K562 (cell line): ENCODE results near the gene KNDC1.

Experiments
- CTCF ChIP-seq, 3 experiments: IDR thresholded peaks in 2 of 3; conservative IDR thresholded peaks in 1 of 3; 2 replicates each; pipeline ENCODE4 v1.5.1; 2011 to 2012; ENCODE audit warnings: low read length in 3 of 3, mild to moderate bottlenecking in 3 of 3, control low read depth in 2 of 3, improper control_type of control experiment in 1 of 3, inconsistent platforms in 1 of 3, low read depth in 1 of 3, mixed read lengths in 1 of 3, moderate library complexity in 1 of 3; ENCODE audit not compliant: insufficient read depth in 2 of 3
- E2F6 ChIP-seq, 2 experiments: IDR thresholded peaks; 2 replicates each; pipeline ENCODE4 v1.6.1; 2011; ENCODE audit warnings: borderline replicate concordance in 1 of 2, control low read depth in 1 of 2, low read depth in 1 of 2, low read length in 1 of 2, mild to moderate bottlenecking in 1 of 2, mixed read lengths in 1 of 2, moderate library complexity in 1 of 2; ENCODE audit not compliant: insufficient read depth in 1 of 2, insufficient read length in 1 of 2, poor library complexity in 1 of 2, severe bottlenecking in 1 of 2; ENCODE audit errors: extremely low read depth in 1 of 2
- ETV5 ChIP-seq: sonication (generic); formaldehyde crosslinking; IDR thresholded peaks from 2 replicates; pipeline ENCODE4 v1.4.0; 2020; ENCODE audit warnings: low read depth, mild to moderate bottlenecking, missing genetic modification reagents
- FOS ChIP-seq: IDR thresholded peaks from 3 replicates; pipeline ENCODE4 v1.6.1; 2011; ENCODE audit not compliant: insufficient read length; ENCODE audit errors: extremely low read depth
- GATAD2B ChIP-seq: fragments of 450-650 bp; IDR thresholded peaks from 2 replicates; pipeline ENCODE4 v1.6.1; 2017; ENCODE audit warnings: mild to moderate bottlenecking, borderline replicate concordance
- HLTF ChIP-seq: fragments of 450-650 bp; IDR thresholded peaks from 2 replicates; pipeline ENCODE4 v1.6.1; 2016
- KLF1 ChIP-seq: fragments of 450-650 bp; IDR thresholded peaks from 2 replicates; pipeline ENCODE4 v1.6.1; 2016; ENCODE audit warnings: missing genetic modification characterization, missing compliant biosample characterization
- L3MBTL2 ChIP-seq: fragments of 450-650 bp; IDR thresholded peaks from 2 replicates; pipeline ENCODE4 v1.6.1; 2016; ENCODE audit warnings: mild to moderate bottlenecking, moderate library complexity
- PPARD ChIP-seq: fragments of 250-450 bp; sonication (Bioruptor Pico); IDR thresholded peaks from 2 replicates; pipeline ENCODE4 v1.8.0; 2022; ENCODE audit warnings: inconsistent platforms, mild to moderate bottlenecking, moderate library complexity
- REST ChIP-seq, 2 experiments: fragments of 450-650 bp; formaldehyde crosslinking in 1 of 2; IDR thresholded peaks; 2 replicates each; pipeline versions ENCODE4 v1.4.0 to v1.6.1; 2014 to 2020; ENCODE audit warnings: mild to moderate bottlenecking in 2 of 2, borderline replicate concordance in 1 of 2, low read depth in 1 of 2
- SAP30 ChIP-seq: fragments of 200-600 bp; sonication (generic); IDR thresholded peaks from 2 replicates; pipeline ENCODE4 v1.6.1; 2012; ENCODE audit warnings: borderline replicate concordance, low read depth, mild to moderate bottlenecking, moderate library complexity, low read length, control low read depth, inconsistent platforms; ENCODE audit not compliant: insufficient read depth, poor library complexity, severe bottlenecking
- SRF ChIP-seq, 2 experiments: fragments of 250-450, 450-650 bp in 1 of 2; sonication (Bioruptor Pico) in 1 of 2; sonication (generic) in 1 of 2; formaldehyde crosslinking; IDR thresholded peaks; 2 replicates each; pipeline versions ENCODE4 v1.5.0 to v1.5.1; 2020 to 2022; ENCODE audit warnings: mild to moderate bottlenecking in 1 of 2, missing genetic modification reagents in 1 of 2
- TCF3 ChIP-seq: sonication (generic); formaldehyde crosslinking; IDR thresholded peaks from 2 replicates; pipeline ENCODE4 v1.4.0; 2020; ENCODE audit warnings: mild to moderate bottlenecking, missing genetic modification reagents
- ZNF174 ChIP-seq: fragments of 250-450 bp; sonication (Bioruptor Pico); IDR thresholded peaks from 2 replicates; pipeline ENCODE4 v1.4.0; 2020; ENCODE audit warnings: mild to moderate bottlenecking

- TF ChIP-seq SRF (CRISPR knock-in tag; IDR thresholded peaks at IDR 0.05) (no peak), FOS (no peak), HLTF (no peak), E2F6 (IDR thresholded peaks at IDR 0.05; ENCODE audit: borderline replicate concordance in 1 of 2, extremely low read depth in 1 of 2, insufficient read depth in 1 of 2, insufficient read length in 1 of 2, low read depth in 1 of 2, low read length in 1 of 2, poor library complexity in 1 of 2, severe bottlenecking in 1 of 2) (no peak), L3MBTL2 (no peak), ZNF174 (CRISPR knock-in tag) (no peak), REST (IDR thresholded peaks at IDR 0.05; ENCODE audit: borderline replicate concordance) (no peak), REST (CRISPR knock-in tag; IDR thresholded peaks at IDR 0.05; ENCODE audit: low read depth) (no peak), SAP30 (no peak), CTCF (IDR thresholded peaks at IDR 0.05 in 2 of 3, conservative IDR thresholded peaks at IDR 0.05 in 1 of 3; ENCODE audit: insufficient read depth in 2 of 3, low read depth in 1 of 3, low read length in 3 of 3) (no peak), PPARD (CRISPR knock-in tag) (no peak), TCF3 (no peak), GATAD2B (no peak), ETV5 (CRISPR knock-in tag) (no peak), KLF1 (tag) (no peak)
Observed at GRCh38 chr10:133132473-133133291, 27.3 kb upstream of the KNDC1 start.
